Measurements from ENCODE around the gene APBB2. TPM values are rescaled to one million over a fixed set of nuclear protein-coding genes. Genes with fewer than 3 reads are reported as not detected.

APBB2 gene
- total and polyA plus RNA-seq, 2 of the 4 experiments (the other 2 are of a cell fraction) = 47.9 to 75.5 TPM

DNA sequence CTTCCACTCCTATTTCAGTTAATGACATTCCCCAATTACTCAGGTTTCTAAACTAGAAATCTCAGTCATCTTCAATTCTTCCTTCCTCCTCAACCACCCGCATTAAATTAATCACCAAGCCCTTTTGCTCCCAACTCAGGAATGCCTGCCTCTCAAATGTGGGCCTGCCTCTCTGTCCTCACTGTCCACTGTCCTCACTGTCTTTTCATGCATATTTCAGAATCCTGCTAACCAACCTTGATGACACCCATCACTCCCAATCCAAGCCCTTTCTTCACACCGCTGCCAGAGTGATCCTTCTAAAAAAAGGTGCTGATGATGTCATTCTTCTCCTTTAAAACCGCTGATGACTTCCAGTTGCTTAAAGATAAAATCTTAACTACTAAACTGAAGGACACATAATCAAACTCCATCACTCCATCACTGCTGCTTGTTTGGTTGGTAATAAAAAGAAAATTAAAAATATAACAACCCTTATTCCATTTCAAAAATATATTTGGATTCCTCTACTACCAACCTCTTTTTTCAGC is 5.1 kb upstream of the APBB2 start:
- no peak overlapping the region for H2BK5ac ChIP-seq (ENCODE audit: low read depth, low read length, poor library complexity, severe bottlenecking)
- no peak overlapping the region for H4K91ac ChIP-seq (ENCODE audit: insufficient read depth, low read depth, low read length)
- DNase-seq (no peak), ATAC-seq (ENCODE audit: low read depth) (no peak)
- no peak overlapping the region for H3K27ac ChIP-seq (ENCODE audit: insufficient read depth, low read length)
- no peaks in the 10 kb centered on the region for H3K36me3 ChIP-seq (ENCODE audit: control insufficient read depth, insufficient read depth, low read length)
- intact Hi-C loops (cut with micrococcal nuclease) (no loop called here), in situ Hi-C loops (cut with MboI; ENCODE audit: low sequenced_read_pairs) (loop anchor here (5.0 kb wide), 2 partner anchors 242 to 297 kb away; no protein-coding TSS in a partner anchor), dilution Hi-C loops (cut with HindIII; ENCODE audit: low sequenced_read_pairs, unreplicated experiment) (no loop called here)
- no peak overlapping the region for H4K5ac ChIP-seq (ENCODE audit: low read depth, low read length)
- H3K79me1 ChIP-seq (ENCODE audit: low read depth in 1 of 2, low read length in 2 of 2) = no peaks in the 10 kb centered on the region
- H3K4ac ChIP-seq (ENCODE audit: low read depth, low read length) = no peak overlapping the region
- no peak overlapping the region for H4K8ac ChIP-seq (ENCODE audit: low read depth in 2 of 2, low read length in 2 of 2)
- H3K23ac ChIP-seq (ENCODE audit: low read depth, low read length) = no peak overlapping the region
- H3K27me3 ChIP-seq (ENCODE audit: control insufficient read depth, insufficient read depth, low read length) = peaks cover 2% of the 10 kb centered on the region; the same call in 1 of the 2 replicates
- CTCF ChIA-PET = no interaction called here
- H2AFZ ChIP-seq (replicated peaks; ENCODE audit: low read length, poor library complexity) = no peak overlapping the region
- no peak overlapping the region for H3K18ac ChIP-seq (ENCODE audit: low read depth, low read length)
- no peaks in the 10 kb centered on the region for H4K20me1 ChIP-seq (ENCODE audit: insufficient read depth, low read length)
- H2AK5ac ChIP-seq (ENCODE audit: low read depth, low read length) = no peak overlapping the region
- TF ChIP-seq CEBPB (IDR thresholded peaks at IDR 0.05; ENCODE audit: low read depth, low read length) = no peak
- no peak for TF ChIP-seq RCOR1 (IDR thresholded peaks at IDR 0.05; ENCODE audit: insufficient replicate concordance, low read length)
- no peak for TF ChIP-seq NFE2L2 (IDR thresholded peaks at IDR 0.05; ENCODE audit: low read depth, low read length)
- no peak for TF ChIP-seq POLR2A (IDR thresholded peaks at IDR 0.05; ENCODE audit: low read depth, low read length)
- TF ChIP-seq, protein P1, sequence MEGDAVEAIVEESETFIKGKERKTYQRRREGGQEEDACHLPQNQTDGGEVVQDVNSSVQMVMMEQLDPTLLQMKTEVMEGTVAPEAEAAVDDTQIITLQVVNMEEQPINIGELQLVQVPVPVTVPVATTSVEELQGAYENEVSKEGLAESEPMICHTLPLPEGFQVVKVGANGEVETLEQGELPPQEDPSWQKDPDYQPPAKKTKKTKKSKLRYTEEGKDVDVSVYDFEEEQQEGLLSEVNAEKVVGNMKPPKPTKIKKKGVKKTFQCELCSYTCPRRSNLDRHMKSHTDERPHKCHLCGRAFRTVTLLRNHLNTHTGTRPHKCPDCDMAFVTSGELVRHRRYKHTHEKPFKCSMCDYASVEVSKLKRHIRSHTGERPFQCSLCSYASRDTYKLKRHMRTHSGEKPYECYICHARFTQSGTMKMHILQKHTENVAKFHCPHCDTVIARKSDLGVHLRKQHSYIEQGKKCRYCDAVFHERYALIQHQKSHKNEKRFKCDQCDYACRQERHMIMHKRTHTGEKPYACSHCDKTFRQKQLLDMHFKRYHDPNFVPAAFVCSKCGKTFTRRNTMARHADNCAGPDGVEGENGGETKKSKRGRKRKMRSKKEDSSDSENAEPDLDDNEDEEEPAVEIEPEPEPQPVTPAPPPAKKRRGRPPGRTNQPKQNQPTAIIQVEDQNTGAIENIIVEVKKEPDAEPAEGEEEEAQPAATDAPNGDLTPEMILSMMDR (conservative IDR thresholded peaks at IDR 0.05; ENCODE audit: low read depth, low read length) = no peak
- TF ChIP-seq, protein P2, sequence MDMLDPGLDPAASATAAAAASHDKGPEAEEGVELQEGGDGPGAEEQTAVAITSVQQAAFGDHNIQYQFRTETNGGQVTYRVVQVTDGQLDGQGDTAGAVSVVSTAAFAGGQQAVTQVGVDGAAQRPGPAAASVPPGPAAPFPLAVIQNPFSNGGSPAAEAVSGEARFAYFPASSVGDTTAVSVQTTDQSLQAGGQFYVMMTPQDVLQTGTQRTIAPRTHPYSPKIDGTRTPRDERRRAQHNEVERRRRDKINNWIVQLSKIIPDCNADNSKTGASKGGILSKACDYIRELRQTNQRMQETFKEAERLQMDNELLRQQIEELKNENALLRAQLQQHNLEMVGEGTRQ (IDR thresholded peaks at IDR 0.05; ENCODE audit: low read depth, low read length) = no peak
- no peak for TF ChIP-seq SMC3 (IDR thresholded peaks at IDR 0.05; ENCODE audit: low read depth, low read length)
- TF ChIP-seq MXI1 (IDR thresholded peaks at IDR 0.05; ENCODE audit: borderline replicate concordance, low read depth, low read length) = no peak
- TF ChIP-seq MAZ (IDR thresholded peaks at IDR 0.05; ENCODE audit: borderline replicate concordance, low read depth, low read length) = no peak
- TF ChIP-seq, protein P3, sequence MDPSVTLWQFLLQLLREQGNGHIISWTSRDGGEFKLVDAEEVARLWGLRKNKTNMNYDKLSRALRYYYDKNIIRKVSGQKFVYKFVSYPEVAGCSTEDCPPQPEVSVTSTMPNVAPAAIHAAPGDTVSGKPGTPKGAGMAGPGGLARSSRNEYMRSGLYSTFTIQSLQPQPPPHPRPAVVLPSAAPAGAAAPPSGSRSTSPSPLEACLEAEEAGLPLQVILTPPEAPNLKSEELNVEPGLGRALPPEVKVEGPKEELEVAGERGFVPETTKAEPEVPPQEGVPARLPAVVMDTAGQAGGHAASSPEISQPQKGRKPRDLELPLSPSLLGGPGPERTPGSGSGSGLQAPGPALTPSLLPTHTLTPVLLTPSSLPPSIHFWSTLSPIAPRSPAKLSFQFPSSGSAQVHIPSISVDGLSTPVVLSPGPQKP (IDR thresholded peaks at IDR 0.05; ENCODE audit: borderline replicate concordance, low read depth, low read length) = no peak
- TF ChIP-seq MAFK (IDR thresholded peaks at IDR 0.05; ENCODE audit: low read depth, low read length) = no peak
- TF ChIP-seq BHLHE40 (IDR thresholded peaks at IDR 0.05; ENCODE audit: low read depth, low read length) = no peak
- no peak for TF ChIP-seq RAD21 (IDR thresholded peaks at IDR 0.05; ENCODE audit: low read length)
- TF ChIP-seq FOS (IDR thresholded peaks at IDR 0.05; ENCODE audit: low read depth, low read length) = no peak
- no peak for TF ChIP-seq RFX5 (IDR thresholded peaks at IDR 0.05; ENCODE audit: low read depth, low read length)
- TF ChIP-seq CHD1 (IDR thresholded peaks at IDR 0.05; ENCODE audit: low read depth, low read length) = no peak
- H2BK120ac ChIP-seq (ENCODE audit: low read depth, low read length) = no peak overlapping the region
- BruUV-seq (replicated peaks) = no TSS peak
- no peak overlapping the region for H2BK20ac ChIP-seq (ENCODE audit: low read depth, low read length)
- POLR2A ChIA-PET (ENCODE audit: unreplicated experiment) = interaction anchor here (0.5 kb wide), 1 partner anchor 887 kb away, joined by 7 read pairs; no protein-coding TSS in a partner anchor
- no peak overlapping the region for H2AK9ac ChIP-seq (replicated peaks; ENCODE audit: low read depth, low read length, poor library complexity)
- H3K9me1 ChIP-seq (ENCODE audit: insufficient read depth, low read length) = no peaks in the 10 kb centered on the region; the same call in 1 of the 2 replicates
- no peak overlapping the region for H3K56ac ChIP-seq (ENCODE audit: extremely low read depth, insufficient read depth, low read length)
- H3K9me3 ChIP-seq (ENCODE audit: control insufficient read depth, insufficient read depth, low read length) = no peaks in the 10 kb centered on the region
- no peak overlapping the region for H3K14ac ChIP-seq (replicated peaks; ENCODE audit: low read depth, low read length)
- no peak overlapping the region for H3K9ac ChIP-seq (ENCODE audit: low read depth, low read length)
- no peak overlapping the region for H2BK15ac ChIP-seq (ENCODE audit: low read depth, low read length)
- peaks cover 2% of the 10 kb centered on the region; the same call in 1 of the 2 replicates for H3K4me1 ChIP-seq (ENCODE audit: control insufficient read depth, insufficient read depth, low read length)
- no peak overlapping the region for H3K4me2 ChIP-seq (ENCODE audit: low read depth, low read length)
- no peak overlapping the region for H3K4me3 ChIP-seq (ENCODE audit: insufficient read depth, low read depth, low read length)
- 100% methylated on average over 1 to 2 of the region's 3 CpGs for WGBS, 2 experiments (ENCODE audit: extremely low coverage in 2 of 2, insufficient read length in 1 of 2)

Measured in IMR-90 (cell line).